Measurements from ENCODE around the gene NCOA7.

NCOA7 gene

DNA sequence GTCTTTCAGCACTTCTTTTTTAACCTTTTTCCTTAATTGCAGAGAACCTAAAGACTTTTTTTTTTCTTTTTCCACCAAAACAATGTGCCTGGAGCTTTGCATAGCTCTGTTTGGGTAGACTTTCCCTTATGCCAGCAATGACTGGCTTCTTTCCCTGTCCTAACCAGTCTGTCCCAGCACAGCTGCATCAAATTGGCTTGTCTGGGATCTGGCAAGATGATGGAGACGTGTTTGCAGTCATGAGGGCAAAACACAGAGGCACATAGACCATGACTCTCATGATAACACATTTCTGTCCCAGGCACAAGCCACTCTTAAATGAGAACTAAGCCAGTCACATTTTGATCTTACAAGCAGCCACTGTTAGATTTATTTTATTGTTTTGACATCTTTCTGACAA is 24.8 kb upstream of the NCOA7 start:
- Histone ChIP-seq H3F3A (ENCODE audit: insufficient read depth) (no peaks in the 10 kb centered on the region), H3K9ac (ENCODE audit: low read length) (no peak overlapping the region), H3K79me2 (ENCODE audit: insufficient read depth, low read length) (no peaks in the 10 kb centered on the region), H2AFZ (ENCODE audit: low read depth, low read length, severe bottlenecking) (no peak overlapping the region), H3K9me3 (ENCODE audit: insufficient read depth, low read length) (no peaks in the 10 kb centered on the region), H3K4me2 (ENCODE audit: low read depth, low read length, poor library complexity, severe bottlenecking) (no peak overlapping the region), H3K36me3 (ENCODE audit: low read length) (no peaks in the 10 kb centered on the region), H3K27ac (ENCODE audit: low read depth, low read length) (no peak overlapping the region), H3K27me3 (ENCODE audit: low read length) (no peaks in the 10 kb centered on the region), H4K20me1 (ENCODE audit: low read depth, low read length) (no peaks in the 10 kb centered on the region), H3K9me2 (replicated peaks; ENCODE audit: insufficient read depth, low read length) (no peaks in the 10 kb centered on the region), H3K4me3 (ENCODE audit: insufficient read depth, low read length, poor library complexity, severe bottlenecking) (no peak overlapping the region)
- no peak for TF ChIP-seq EZH2phosphoT487 (conservative IDR thresholded peaks at IDR 0.05; ENCODE audit: low read length)
- TF ChIP-seq, protein P1, sequence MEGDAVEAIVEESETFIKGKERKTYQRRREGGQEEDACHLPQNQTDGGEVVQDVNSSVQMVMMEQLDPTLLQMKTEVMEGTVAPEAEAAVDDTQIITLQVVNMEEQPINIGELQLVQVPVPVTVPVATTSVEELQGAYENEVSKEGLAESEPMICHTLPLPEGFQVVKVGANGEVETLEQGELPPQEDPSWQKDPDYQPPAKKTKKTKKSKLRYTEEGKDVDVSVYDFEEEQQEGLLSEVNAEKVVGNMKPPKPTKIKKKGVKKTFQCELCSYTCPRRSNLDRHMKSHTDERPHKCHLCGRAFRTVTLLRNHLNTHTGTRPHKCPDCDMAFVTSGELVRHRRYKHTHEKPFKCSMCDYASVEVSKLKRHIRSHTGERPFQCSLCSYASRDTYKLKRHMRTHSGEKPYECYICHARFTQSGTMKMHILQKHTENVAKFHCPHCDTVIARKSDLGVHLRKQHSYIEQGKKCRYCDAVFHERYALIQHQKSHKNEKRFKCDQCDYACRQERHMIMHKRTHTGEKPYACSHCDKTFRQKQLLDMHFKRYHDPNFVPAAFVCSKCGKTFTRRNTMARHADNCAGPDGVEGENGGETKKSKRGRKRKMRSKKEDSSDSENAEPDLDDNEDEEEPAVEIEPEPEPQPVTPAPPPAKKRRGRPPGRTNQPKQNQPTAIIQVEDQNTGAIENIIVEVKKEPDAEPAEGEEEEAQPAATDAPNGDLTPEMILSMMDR (IDR thresholded peaks at IDR 0.05; ENCODE audit: insufficient read depth, low read length, poor library complexity, severe bottlenecking), result no peak

DNA sequence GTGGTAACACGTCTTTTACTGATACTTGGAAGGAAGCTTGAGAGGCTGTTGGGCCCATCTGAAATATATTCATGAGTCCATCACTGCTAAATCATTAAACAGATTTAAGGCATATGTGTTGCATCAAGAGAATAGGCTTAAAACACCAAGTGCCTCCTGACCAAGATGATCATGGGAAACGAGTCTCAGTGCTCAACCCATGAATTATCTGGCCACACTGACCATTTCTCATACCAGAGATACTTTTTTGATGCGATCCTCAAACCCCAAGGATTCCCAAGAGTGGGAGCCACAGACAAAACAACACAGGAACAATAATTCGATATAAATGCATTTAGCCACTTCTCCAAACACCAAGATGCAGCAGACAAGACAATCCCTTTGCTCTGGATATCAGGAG is 24.1 kb upstream of the NCOA7 start:
- Histone ChIP-seq H3K9me2 (replicated peaks; ENCODE audit: insufficient read depth, low read length) (no peaks in the 10 kb centered on the region), H3K9ac (ENCODE audit: low read length) (no peak overlapping the region)

DNA sequence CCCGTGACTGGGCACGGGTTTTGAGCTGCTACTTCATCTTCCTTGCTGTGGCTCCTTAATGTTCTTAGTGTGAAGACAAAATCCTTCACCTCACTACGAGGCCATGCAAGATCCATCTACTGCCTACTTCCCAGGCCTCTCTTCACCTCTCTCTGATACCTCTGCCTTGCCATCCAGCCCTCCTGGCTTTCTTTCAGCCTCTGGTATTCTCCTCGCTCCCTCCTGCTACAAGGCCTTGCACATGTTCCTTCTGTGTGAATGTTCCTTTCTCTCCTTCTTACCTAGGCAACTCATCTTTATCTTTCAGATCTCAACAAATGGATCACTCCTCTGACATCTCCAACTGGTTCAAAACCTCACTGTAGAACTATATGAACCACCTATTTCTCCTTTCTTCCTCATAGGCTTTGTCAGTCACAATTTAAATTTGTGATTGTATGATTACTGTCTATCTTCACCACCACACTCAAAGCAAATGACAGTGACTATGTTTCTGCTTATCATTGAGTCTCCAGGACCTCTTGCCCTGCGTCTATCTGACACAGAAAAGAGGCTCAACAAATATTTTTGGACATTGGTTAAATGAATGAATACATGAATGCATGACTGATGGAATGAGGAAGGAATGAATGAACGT is 21.5 kb upstream of the NCOA7 start:
- no peak overlapping the region for H3K27ac ChIP-seq (ENCODE audit: low read depth, low read length)
- no peaks in the 10 kb centered on the region for H3K9me2 ChIP-seq (replicated peaks; ENCODE audit: insufficient read depth, low read length)
- TF ChIP-seq, protein P1 (IDR thresholded peaks at IDR 0.05; ENCODE audit: insufficient read depth, low read length, poor library complexity, severe bottlenecking), result no peak
- no peak for TF ChIP-seq EZH2phosphoT487 (conservative IDR thresholded peaks at IDR 0.05; ENCODE audit: low read length)
- H3K4me2 ChIP-seq (ENCODE audit: low read depth, low read length, poor library complexity, severe bottlenecking), result no peak overlapping the region
- no peaks in the 10 kb centered on the region for H3K36me3 ChIP-seq (ENCODE audit: low read length)
- no peak overlapping the region for H2AFZ ChIP-seq (ENCODE audit: low read depth, low read length, severe bottlenecking)
- H3F3A ChIP-seq (ENCODE audit: insufficient read depth), result no peaks in the 10 kb centered on the region
- H3K9me3 ChIP-seq (ENCODE audit: insufficient read depth, low read length), result no peaks in the 10 kb centered on the region
- H3K4me3 ChIP-seq (ENCODE audit: insufficient read depth, low read length, poor library complexity, severe bottlenecking), result no peak overlapping the region
- no peak overlapping the region for H3K9ac ChIP-seq (ENCODE audit: low read length)
- no peaks in the 10 kb centered on the region for H3K79me2 ChIP-seq (ENCODE audit: insufficient read depth, low read length)
- H3K27me3 ChIP-seq (ENCODE audit: low read length), result no peaks in the 10 kb centered on the region
- no peaks in the 10 kb centered on the region for H4K20me1 ChIP-seq (ENCODE audit: low read depth, low read length)

More for the DNA sequence above, 24.1 kb upstream of the NCOA7 start:
- H3F3A ChIP-seq (ENCODE audit: insufficient read depth), result no peaks in the 10 kb centered on the region
- H3K27me3 ChIP-seq (ENCODE audit: low read length), result no peaks in the 10 kb centered on the region
- no peak overlapping the region for H3K4me3 ChIP-seq (ENCODE audit: insufficient read depth, low read length, poor library complexity, severe bottlenecking)
- H3K36me3 ChIP-seq (ENCODE audit: low read length), result no peaks in the 10 kb centered on the region
- TF ChIP-seq, protein P1 (IDR thresholded peaks at IDR 0.05; ENCODE audit: insufficient read depth, low read length, poor library complexity, severe bottlenecking), result no peak
- no peak for TF ChIP-seq EZH2phosphoT487 (conservative IDR thresholded peaks at IDR 0.05; ENCODE audit: low read length)
- no peak overlapping the region for H3K27ac ChIP-seq (ENCODE audit: low read depth, low read length)
- no peaks in the 10 kb centered on the region for H4K20me1 ChIP-seq (ENCODE audit: low read depth, low read length)
- no peak overlapping the region for H2AFZ ChIP-seq (ENCODE audit: low read depth, low read length, severe bottlenecking)
- no peaks in the 10 kb centered on the region for H3K79me2 ChIP-seq (ENCODE audit: insufficient read depth, low read length)
- no peak overlapping the region for H3K4me2 ChIP-seq (ENCODE audit: low read depth, low read length, poor library complexity, severe bottlenecking)
- H3K9me3 ChIP-seq (ENCODE audit: insufficient read depth, low read length), result no peaks in the 10 kb centered on the region

Measured in SU-DHL-6 (cell line).